IPS-20b (cell line): Measurements from ENCODE around the gene LRRTM2.
"Not testable (repeated sequence)": the region's sequence is repeated elsewhere in the genome, so short reads cannot be mapped to it uniquely, and the experiment has no call there.

Experiments used
- H3K27ac ChIP-seq: one replicate; pipeline ENCODE4 v1.5.1; 2013; ENCODE audit warnings: low read length
- H3K27me3 ChIP-seq: 2 replicates; pipeline ENCODE4 v1.6.1; 2013; ENCODE audit warnings: mild to moderate bottlenecking, low read length, inconsistent platforms; ENCODE audit not compliant: insufficient read depth
- H3K36me3 ChIP-seq: 2 replicates; pipeline ENCODE4 v1.6.1; 2013; ENCODE audit warnings: low read depth, mild to moderate bottlenecking, inconsistent platforms, low read length, moderate library complexity; ENCODE audit not compliant: insufficient read depth
- H3K4me1 ChIP-seq: 2 replicates; pipeline ENCODE4 v1.6.1; 2013; ENCODE audit warnings: mild to moderate bottlenecking, control low read depth, inconsistent platforms, low read length, moderate library complexity; ENCODE audit not compliant: insufficient read depth
- H3K4me3 ChIP-seq: 2 replicates; pipeline ENCODE4 v1.5.1; 2013; ENCODE audit warnings: mild to moderate bottlenecking, low read length, inconsistent platforms
- H3K9ac ChIP-seq: 2 replicates; pipeline ENCODE4 v1.6.1; 2013; ENCODE audit warnings: low read depth, mild to moderate bottlenecking, inconsistent platforms, low read length, moderate library complexity
- H3K9me3 ChIP-seq: 2 replicates; pipeline ENCODE4 v1.6.1; 2013; ENCODE audit warnings: mild to moderate bottlenecking, low read depth, low read length, inconsistent platforms; ENCODE audit not compliant: insufficient read depth

LRRTM2 gene

DNA sequence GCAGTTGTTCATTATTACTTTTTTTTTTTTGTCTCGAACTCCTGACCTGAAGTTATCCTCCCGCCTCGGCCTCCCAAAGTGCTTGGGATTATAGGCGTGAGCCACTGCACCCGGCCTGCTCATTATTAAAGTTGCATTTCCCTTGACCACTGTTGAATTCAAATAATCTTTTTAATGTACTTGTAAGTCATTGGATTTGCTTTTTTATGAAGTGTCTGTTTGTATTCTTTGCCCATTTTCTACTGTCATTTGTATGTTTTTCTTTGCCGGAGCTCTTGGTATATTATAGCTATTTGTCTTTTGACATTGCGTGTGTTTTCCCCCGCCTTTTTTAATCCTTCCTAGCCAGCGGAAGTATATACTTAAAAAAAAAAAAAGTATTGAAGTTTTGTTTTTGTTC lies 22.0 kb downstream of the LRRTM2 start:
- Histone ChIP-seq H3K9me3 (no peaks in the 10 kb centered on the region), H3K36me3 (no peaks in the 10 kb centered on the region), H3K4me3 (no peak overlapping the region), H3K27ac (no peak overlapping the region), H3K27me3 (no peaks in the 10 kb centered on the region), H3K4me1 (no peaks in the 10 kb centered on the region; the same call in 1 of the 2 replicates), H3K9ac (no peak overlapping the region)

GRCh38 chr5:138850865-138851435 lies 24.2 kb downstream of the LRRTM2 start:
- Histone ChIP-seq H3K9ac (no peak overlapping the region), H3K4me1 (no peaks in the 10 kb centered on the region; the same call in 1 of the 2 replicates), H3K36me3 (no peaks in the 10 kb centered on the region), H3K27ac (no peak overlapping the region), H3K27me3 (no peaks in the 10 kb centered on the region), H3K4me3 (no peak overlapping the region), H3K9me3 (no peaks in the 10 kb centered on the region)

- H3K4me3 ChIP-seq: no peak overlapping the region
- no peaks in the 10 kb centered on the region for H3K36me3 ChIP-seq
- no peaks in the 10 kb centered on the region for H3K9me3 ChIP-seq
- H3K4me1 ChIP-seq: peaks cover 4% of the 10 kb centered on the region; the same call in 1 of the 2 replicates
- H3K27ac ChIP-seq: no peak overlapping the region
- H3K9ac ChIP-seq: no peak overlapping the region
- no peaks in the 10 kb centered on the region for H3K27me3 ChIP-seq
These were observed 25.3 kb downstream of the LRRTM2 start for GRCh38 chr5:138849882-138850281.

DNA sequence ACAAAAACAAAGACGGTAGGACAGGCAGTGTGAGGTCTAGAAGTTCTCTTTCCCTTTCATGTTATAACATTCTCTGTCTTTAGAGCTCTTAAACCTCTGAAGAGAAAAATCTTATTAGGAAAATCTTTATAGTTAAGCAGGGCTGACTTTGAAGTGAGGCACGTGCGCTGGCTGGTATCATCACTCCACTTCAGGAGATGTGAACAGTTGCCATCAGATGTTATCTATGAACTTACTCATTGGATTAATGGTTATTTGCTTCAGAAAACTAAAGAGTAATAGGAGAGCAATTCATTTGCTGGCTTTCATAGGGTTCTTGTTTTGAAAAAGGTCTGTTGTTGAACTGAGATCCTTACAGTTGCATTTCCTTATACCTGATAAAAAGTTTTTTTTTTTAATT lies 25.7 kb downstream of the LRRTM2 start:
- H3K4me1 ChIP-seq: peaks cover 4% of the 10 kb centered on the region; the same call in 1 of the 2 replicates
- no peak overlapping the region for H3K27ac ChIP-seq
- H3K9me3 ChIP-seq: no peaks in the 10 kb centered on the region
- H3K4me3 ChIP-seq: no peak overlapping the region
- no peaks in the 10 kb centered on the region for H3K36me3 ChIP-seq
- H3K9ac ChIP-seq: no peak overlapping the region
- no peaks in the 10 kb centered on the region for H3K27me3 ChIP-seq

DNA sequence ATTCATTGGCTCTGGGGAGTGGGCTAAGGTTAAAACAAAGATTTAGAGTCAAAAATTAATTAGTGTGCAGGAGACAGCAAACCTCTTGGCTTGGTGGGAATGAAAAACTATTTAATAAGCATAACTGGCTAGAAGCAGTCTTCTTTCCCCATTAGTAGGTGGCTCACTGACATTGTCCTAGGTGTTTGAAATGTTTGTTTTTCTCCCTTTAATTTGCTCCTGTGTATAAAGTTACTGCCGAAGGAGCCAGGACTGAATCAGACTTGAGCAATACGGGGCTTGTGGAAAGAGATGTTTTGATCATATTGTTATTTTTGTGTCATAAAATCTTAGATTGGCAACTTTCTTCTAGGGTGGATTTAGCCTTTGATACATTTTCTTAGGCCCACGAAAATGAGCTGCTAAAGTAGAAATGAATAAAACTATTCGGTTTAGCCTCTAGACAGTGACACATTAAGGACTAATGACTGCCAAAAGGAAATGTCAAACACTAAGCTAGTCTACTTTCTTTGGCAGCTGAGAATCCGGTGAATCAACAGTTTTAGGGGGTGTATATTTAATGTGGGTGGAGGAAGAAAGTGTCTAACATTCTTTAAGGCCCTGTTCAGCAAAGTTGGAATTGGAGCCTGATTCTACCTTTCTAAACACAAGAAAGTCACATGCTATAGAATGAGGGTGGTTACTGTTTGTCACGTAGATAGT lies 30.2 kb downstream of the LRRTM2 start:
- no peaks in the 10 kb centered on the region for H3K27me3 ChIP-seq
- H3K9me3 ChIP-seq: no peaks in the 10 kb centered on the region
- H3K4me1 ChIP-seq: peaks cover 7% of the 10 kb centered on the region; the same call in 1 of the 2 replicates
- no peak overlapping the region for H3K9ac ChIP-seq
- H3K36me3 ChIP-seq: no peaks in the 10 kb centered on the region
- H3K27ac ChIP-seq: no peak overlapping the region
- no peak overlapping the region for H3K4me3 ChIP-seq

DNA sequence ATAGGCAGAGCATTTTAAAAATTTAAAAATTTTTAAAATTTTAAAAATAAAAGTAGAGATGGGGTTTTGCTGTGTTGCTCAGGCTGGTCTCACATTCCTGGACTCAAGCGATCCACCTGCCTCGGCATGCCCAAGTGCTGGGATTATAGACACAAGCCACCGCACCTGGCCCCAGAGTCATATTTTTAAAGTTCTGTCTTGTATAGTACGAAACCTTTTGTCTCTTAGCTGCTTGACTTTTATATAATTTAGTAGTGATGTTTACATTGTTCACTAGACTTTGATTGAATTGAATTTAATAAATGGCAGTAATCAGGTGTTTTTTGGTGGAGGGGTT lies 31.0 kb downstream of the LRRTM2 start:
- H3K27me3 ChIP-seq: no peaks in the 10 kb centered on the region
- no peak overlapping the region for H3K9ac ChIP-seq
- H3K4me3 ChIP-seq: no peak overlapping the region
- peaks cover 7% of the 10 kb centered on the region; the same call in 1 of the 2 replicates for H3K4me1 ChIP-seq
- no peak overlapping the region for H3K27ac ChIP-seq
- H3K36me3 ChIP-seq: no peaks in the 10 kb centered on the region
- no peaks in the 10 kb centered on the region for H3K9me3 ChIP-seq

DNA sequence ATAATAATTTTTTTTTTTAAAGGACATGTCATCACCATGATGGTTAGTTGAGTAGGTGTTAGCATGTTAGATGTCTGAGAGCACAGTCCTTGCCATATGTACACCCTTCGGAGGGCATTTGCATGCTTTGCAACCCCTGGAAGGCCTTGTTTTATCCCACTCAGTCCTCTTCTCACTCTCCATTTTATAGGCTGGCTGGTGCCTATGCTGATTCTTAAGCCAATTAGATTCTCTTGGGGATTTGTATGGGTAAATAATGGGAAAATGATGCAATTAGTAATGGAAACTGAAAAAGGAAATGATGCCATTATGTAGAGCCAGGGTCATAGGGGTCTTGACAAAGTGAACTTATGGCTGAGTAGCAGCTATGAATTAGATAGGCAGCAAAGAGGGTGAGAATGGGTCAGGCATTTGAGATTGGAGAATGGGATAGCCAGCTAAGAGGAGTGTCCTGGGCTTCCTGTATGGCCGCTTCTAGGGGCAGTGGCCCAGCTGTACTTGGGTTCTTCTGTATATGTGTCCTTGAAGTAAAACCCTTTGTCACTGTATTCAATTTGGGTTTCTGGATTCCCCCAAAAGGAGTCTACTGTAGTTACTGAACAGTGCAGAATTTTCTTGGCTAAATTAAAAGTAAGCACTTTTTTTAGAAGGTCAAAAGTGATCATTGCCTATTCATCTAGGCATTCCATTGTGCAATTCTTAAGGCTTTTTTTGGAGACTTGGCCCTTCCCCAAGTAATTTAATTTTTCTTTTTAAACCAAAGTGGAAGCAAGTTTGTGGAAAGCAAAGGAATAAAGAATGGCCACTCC lies 31.6 kb downstream of the LRRTM2 start:
- H3K9me3 ChIP-seq: no peaks in the 10 kb centered on the region
- H3K36me3 ChIP-seq: no peaks in the 10 kb centered on the region
- H3K4me1 ChIP-seq: peaks cover 7% of the 10 kb centered on the region; the same call in 1 of the 2 replicates
- H3K27ac ChIP-seq: no peak overlapping the region
- H3K27me3 ChIP-seq: no peaks in the 10 kb centered on the region
- no peak overlapping the region for H3K9ac ChIP-seq
- no peak overlapping the region for H3K4me3 ChIP-seq

GRCh38 chr5:138841531-138841930 lies 33.6 kb downstream of the LRRTM2 start:
- H3K9me3 ChIP-seq: no peaks in the 10 kb centered on the region
- H3K4me1 ChIP-seq: peaks cover 18% of the 10 kb centered on the region; the same call in 1 of the 2 replicates
- H3K27ac ChIP-seq: no peak overlapping the region
- H3K9ac ChIP-seq: no peak overlapping the region
- no peaks in the 10 kb centered on the region for H3K27me3 ChIP-seq
- H3K36me3 ChIP-seq: no peaks in the 10 kb centered on the region
- no peak overlapping the region for H3K4me3 ChIP-seq

GRCh38 chr5:138840103-138840502 lies 35.0 kb downstream of the LRRTM2 start:
- Histone ChIP-seq H3K4me3 (no peak overlapping the region), H3K36me3 (no peaks in the 10 kb centered on the region), H3K27me3 (no peaks in the 10 kb centered on the region), H3K4me1 (peaks cover 25% of the 10 kb centered on the region), H3K9ac (no peak overlapping the region), H3K9me3 (no peaks in the 10 kb centered on the region), H3K27ac (no peak overlapping the region)

- H3K27me3 ChIP-seq: no peaks in the 10 kb centered on the region
- H3K36me3 ChIP-seq: no peaks in the 10 kb centered on the region
- no peaks in the 10 kb centered on the region for H3K9me3 ChIP-seq
- peaks cover 40% of the 10 kb centered on the region for H3K4me1 ChIP-seq
- H3K9ac ChIP-seq: no peak overlapping the region
- H3K27ac ChIP-seq: no peak overlapping the region
- no peak overlapping the region for H3K4me3 ChIP-seq
These were observed 38.0 kb downstream of the LRRTM2 start for GRCh38 chr5:138837160-138837559.

DNA sequence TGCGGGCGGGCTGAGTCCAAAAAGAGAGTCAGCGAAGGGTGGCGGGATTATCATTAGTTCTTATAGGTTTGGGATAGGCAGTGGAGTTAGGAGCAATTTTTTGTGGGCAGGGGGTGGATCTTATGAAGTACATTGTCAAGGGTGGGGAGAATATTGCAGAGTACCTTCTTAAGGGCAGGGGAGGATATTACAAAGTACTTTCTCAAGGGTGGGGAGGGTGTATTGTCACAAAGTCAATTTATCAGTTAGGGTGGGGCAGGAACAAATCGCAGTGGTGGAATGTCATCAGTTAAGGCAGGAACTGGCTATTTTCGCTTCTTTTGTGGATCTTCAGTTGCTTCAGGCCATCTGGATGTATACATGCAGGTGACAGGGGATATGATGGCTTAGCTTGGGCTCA lies 40.3 kb downstream of the LRRTM2 start:
- H3K27ac ChIP-seq: peak overlapping the region; percentile 75
- H3K9me3 ChIP-seq, H3K27me3 ChIP-seq: not testable (repeated sequence)
- peaks cover 58% of the 10 kb centered on the region for H3K4me1 ChIP-seq
- H3K9ac ChIP-seq: peak overlapping the region; percentile 49; the same call in 1 of the 2 replicates
- H3K4me3 ChIP-seq: 0 out of 2 replicates have a peak overlapping the region, but pooled peaks have one; percentile 10
- peaks cover 10% of the 10 kb centered on the region for H3K36me3 ChIP-seq
